HG03066 (cell line): ENCODE data around the gene P2RX5.

ENCODE experiments used
- ATAC-seq: cut with Tn5 transposase; IDR thresholded peaks from one replicate; pipeline ENCODE4 v1.9.1; 2021; ENCODE audit warnings: low read depth; ENCODE audit not compliant: unreplicated experiment

The P2RX5 gene

DNA sequence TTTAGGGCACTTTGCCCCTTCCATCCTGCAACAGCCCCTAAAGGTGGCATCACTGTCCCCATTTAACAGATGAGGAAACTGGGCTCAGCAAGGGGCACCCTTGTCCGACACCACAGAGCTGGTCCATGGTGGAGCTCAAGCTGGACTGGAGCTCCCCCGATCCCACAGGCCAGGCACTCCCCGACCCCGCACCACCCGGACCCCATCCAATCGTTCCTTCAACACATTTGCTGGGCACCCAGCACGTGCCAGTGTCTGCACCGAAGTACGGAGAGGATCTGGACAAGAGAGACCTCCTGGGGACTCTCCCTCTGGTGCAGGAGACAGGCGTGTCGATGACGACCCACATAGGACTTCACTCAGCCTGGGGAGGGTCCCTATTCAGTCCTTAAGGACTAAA is 13.9 kb downstream of the P2RX5 start:
- no peak for ATAC-seq

- ATAC-seq: no peak
Observed at GRCh38 chr17:3681565-3681964, 14.4 kb downstream of the P2RX5 start.

DNA sequence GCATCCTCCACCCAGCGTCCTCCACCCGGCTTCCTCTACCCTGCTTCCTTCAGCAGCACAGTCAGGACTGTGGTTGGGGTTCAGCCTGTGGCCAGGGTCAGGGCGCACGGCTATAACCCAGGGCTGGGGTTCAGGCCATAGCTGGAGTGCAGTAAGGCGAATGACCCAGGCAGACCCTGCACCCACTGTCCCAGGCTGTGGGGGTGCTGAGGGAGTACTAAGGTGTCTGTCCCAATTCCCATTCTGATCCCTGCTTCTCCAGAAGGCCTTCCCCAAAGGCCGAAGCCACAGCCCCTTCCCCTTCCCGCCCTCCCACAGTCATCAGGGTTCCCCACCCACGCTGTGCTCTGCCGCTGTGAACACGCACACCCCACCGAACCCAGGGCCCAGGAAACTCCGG is 14.9 kb downstream of the P2RX5 start:
- no peak for ATAC-seq

GRCh38 chr17:3679531-3680126 is 16.3 kb downstream of the P2RX5 start:
- ATAC-seq: no peak

DNA sequence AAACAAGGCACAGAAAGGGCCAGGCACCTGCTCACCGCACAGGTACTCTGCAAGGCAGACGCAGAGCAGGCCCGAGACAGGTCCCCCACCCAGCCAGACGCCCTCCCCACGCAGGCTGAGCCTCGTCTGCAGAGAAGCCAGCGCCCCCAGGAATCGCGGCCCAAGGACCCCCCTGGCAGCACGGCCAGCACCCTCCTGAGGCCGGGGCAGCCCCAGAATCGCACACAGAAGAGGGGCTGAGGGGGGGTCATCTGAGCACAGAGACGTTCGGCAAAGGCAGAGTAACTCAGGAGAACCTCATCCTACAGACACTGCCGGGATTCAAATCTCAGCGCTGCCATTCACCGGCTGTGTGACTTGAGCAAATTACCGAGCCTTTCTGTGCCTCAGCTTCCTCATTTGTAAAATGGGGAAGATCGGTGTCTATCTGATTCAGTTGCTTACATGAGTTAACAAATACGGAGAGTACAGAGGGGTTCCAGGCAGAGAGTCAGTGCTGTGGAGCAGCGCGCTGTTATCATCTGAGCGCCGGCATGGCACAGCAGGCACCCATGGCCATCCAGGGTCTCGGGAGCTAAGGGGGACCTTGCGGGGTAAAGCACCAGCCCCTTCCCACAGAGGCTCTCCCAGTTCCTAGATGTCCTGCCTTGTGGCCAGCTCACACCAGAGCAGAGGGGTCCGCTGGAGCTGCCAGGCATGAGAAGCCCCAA is 17.0 kb downstream of the P2RX5 start:
- no peak for ATAC-seq

GRCh38 chr17:3678095-3678820 is 17.7 kb downstream of the P2RX5 start:
- no peak for ATAC-seq

- no peak for ATAC-seq
Observed at GRCh38 chr17:3675886-3676285, 20.1 kb downstream of the P2RX5 start.

DNA sequence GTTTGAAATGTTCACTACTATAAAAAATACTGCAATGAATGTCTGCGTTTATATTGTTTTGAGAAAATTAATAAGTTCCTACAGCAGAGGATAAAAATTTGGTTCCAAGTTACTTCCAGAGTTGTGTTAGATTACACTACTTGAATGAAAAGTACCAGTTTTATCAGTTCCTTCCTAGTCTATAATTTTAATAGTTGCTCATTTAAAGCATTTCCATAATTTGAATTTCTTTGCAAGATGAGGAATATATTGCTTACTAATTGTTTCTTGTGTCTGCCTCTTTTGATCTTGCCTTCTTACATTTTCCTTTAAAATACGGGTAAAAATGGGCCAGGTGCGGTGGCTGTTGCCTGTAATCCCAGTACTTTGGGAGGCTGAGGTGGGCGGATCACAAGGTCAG is 23.4 kb downstream of the P2RX5 start:
- ATAC-seq: no peak

GRCh38 chr17:3669548-3669947 is 26.4 kb downstream of the P2RX5 start:
- no peak for ATAC-seq

GRCh38 chr17:3669085-3669347 is 26.9 kb downstream of the P2RX5 start:
- no peak for ATAC-seq

GRCh38 chr17:3668279-3669084 is 27.5 kb downstream of the P2RX5 start, which contains the start of the genes EMC6 and TAX1BP3:
TSS of gene EMC6 (plus strand) at chr17:3668812. CDS start at chr17:3669147, 335 bp downstream.
TSS of gene TAX1BP3 (minus strand) at chr17:3668578. CDS start at chr17:3668526, 52 bp downstream.
- ATAC-seq: peak; percentile 88

- peak; percentile 20 for ATAC-seq
Observed at GRCh38 chr17:3667366-3668278, 28.3 kb downstream of the P2RX5 start.

DNA sequence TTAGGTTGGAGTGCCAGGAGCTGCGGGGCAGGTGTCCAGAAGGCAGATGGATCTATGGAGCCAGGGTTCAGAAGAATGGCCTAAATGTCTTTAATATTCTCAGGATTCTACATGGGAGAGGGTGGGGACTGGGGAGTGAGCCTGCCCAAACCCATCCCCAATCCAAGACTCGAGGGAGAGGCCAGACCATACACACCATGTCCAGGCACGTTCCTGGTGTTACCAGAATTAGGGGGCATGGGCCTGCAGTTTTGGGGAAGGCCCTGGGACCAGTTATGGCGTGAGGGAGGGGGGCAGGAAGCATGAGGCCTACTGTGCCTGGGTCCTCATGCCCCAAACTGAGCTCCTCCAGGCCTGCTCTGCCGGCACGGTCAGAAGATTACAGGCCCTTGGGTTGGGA is 29.4 kb downstream of the P2RX5 start:
- ATAC-seq: no peak

- ATAC-seq: no peak
Observed at GRCh38 chr17:3665834-3666233, 30.1 kb downstream of the P2RX5 start.

GRCh38 chr17:3663102-3664011 is 32.6 kb downstream of the P2RX5 start:
- no peak for ATAC-seq

GRCh38 chr17:3660311-3660891 is 35.6 kb downstream of the P2RX5 start:
- ATAC-seq: no peak

DNA sequence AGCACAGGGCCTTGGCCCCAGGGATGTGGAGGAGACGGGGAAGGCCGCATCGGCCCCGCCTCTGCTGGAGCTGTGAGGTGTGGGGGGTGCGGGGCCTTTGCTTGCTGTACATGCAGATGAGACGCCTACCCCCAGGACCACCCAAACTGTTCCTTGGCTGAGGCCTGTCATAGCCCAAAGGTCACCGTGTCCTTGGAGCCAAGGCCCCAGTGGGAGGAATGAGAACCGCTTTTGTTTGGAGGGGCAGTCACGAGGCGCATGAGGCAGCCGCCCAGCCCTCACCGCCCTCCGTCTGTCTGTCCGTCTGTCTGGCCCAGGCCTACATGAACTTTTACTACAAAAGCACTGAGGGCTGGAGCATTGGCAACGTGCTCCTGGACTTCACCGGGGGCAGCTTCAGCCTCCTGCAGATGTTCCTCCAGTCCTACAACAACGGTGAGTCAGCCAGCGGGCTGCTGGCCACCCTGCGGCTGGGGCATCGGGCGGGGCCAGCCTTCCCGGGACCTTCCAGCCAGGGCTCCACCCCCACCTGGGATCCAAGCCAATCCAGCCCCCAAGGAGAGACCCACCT is 36.3 kb downstream of the P2RX5 start:
- ATAC-seq: no peak

GRCh38 chr17:3658784-3659449 is 37.0 kb downstream of the P2RX5 start:
- no peak for ATAC-seq
